Uterus (tissue), 2 donors: Measurements from ENCODE around the gene BLMH.

Experiments used
- CTCF ChIP-seq, 4 experiments: fragments of 200-600 bp in 2 of 4; fragments of 450-650 bp in 2 of 4; sonication (generic) in 2 of 4; IDR thresholded peaks; one replicate each; pipeline ENCODE4 v1.5.1; 2016 to 2019; ENCODE audit warnings: antibody characterized with exemption in 4 of 4, mild to moderate bottlenecking in 2 of 4, moderate library complexity in 1 of 4
- POLR2A ChIP-seq, 2 donors: fragments of 450-650 bp; IDR thresholded peaks; one replicate each; pipeline ENCODE4 v1.6.1; 2016; ENCODE audit warnings: antibody characterized with exemption in 2 of 2, mild to moderate bottlenecking in 1 of 2, moderate library complexity in 1 of 2

GRCh38 chr17:30332057-30332542 lies 40.4 kb upstream of the BLMH start:
- TF ChIP-seq CTCF (IDR thresholded peaks at IDR 0.05) = no peak
- TF ChIP-seq POLR2A (IDR thresholded peaks at IDR 0.05) = no peak
